T-helper 1 cell treated with Interleukin-12 subunit alpha and Interleukin-12 subunit beta and Interleukin-4 antibody, amounts not matched to agents 30 μg/mL and 1 μg/mL, for 36 hours (primary cell): Measurements from ENCODE around the gene USP47.

Experiments
- H3K27ac Mint-ChIP-seq: one replicate; pipeline ENCODE4 v1.8.0; 2021; ENCODE audit warnings: mild to moderate bottlenecking, mixed read lengths
- H3K27me3 Mint-ChIP-seq: one replicate; pipeline ENCODE4 v1.8.0; 2021; ENCODE audit warnings: low read depth, mixed read lengths
- H3K36me3 Mint-ChIP-seq: one replicate; pipeline ENCODE4 v1.8.0; 2021; ENCODE audit warnings: low read depth, mixed read lengths
- H3K4me1 Mint-ChIP-seq: one replicate; pipeline ENCODE4 v1.8.0; 2021; ENCODE audit warnings: low read depth, mixed read lengths
- H3K4me3 Mint-ChIP-seq: one replicate; pipeline ENCODE4 v1.8.0; 2021; ENCODE audit warnings: mild to moderate bottlenecking, moderate library complexity, mixed read lengths
- H3K9me3 Mint-ChIP-seq: one replicate; pipeline ENCODE4 v1.8.0; 2021; ENCODE audit warnings: mixed read lengths

USP47 gene

GRCh38 chr11:11977206-11977938 is 135.6 kb downstream of the USP47 start:
- H3K27me3 Mint-ChIP-seq, result peaks cover 4% of the 10 kb centered on the region
- no peak overlapping the region for H3K4me3 Mint-ChIP-seq
- no peaks in the 10 kb centered on the region for H3K9me3 Mint-ChIP-seq
- H3K27ac Mint-ChIP-seq, result no peak overlapping the region
- H3K4me1 Mint-ChIP-seq, result peaks cover 3% of the 10 kb centered on the region
- H3K36me3 Mint-ChIP-seq, result no peaks in the 10 kb centered on the region

DNA sequence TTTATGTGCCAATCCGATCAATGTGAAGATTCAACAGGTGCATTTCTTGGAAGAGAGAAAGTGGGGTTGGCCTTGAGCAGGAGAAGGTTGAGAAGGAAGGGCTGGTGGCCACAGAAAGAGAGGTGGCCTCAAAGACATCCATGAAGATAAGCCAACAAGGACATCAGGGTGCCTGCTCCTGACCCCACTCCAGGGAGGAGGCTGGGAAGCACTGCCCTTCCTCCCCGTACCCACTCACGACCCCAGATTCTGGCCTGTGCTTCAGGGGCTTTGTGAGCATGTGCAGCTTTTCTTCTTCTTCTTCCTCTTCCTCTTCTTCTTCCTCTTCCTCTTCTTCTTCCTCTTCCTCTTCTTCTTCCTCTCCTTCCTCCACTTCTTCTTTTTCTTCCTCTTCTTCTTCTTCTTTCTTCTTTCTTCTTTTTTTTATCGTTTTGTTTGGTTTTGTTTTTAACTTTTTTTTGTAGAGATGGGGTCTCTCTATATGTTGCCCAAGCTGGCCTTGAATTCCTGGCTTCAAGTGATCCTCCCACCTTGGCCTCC is 136.4 kb downstream of the USP47 start:
- Mint-ChIP-seq H3K27me3 (peaks cover 4% of the 10 kb centered on the region), H3K4me3 (no peak overlapping the region), H3K4me1 (peaks cover 3% of the 10 kb centered on the region), H3K27ac (no peak overlapping the region), H3K36me3 (no peaks in the 10 kb centered on the region), H3K9me3 (no peaks in the 10 kb centered on the region)

GRCh38 chr11:11978792-11979487 is 137.2 kb downstream of the USP47 start:
- peaks cover 4% of the 10 kb centered on the region for H3K27me3 Mint-ChIP-seq
- no peaks in the 10 kb centered on the region for H3K9me3 Mint-ChIP-seq
- H3K4me3 Mint-ChIP-seq, result no peak overlapping the region
- peaks cover 3% of the 10 kb centered on the region for H3K4me1 Mint-ChIP-seq
- no peak overlapping the region for H3K27ac Mint-ChIP-seq
- H3K36me3 Mint-ChIP-seq, result no peaks in the 10 kb centered on the region

DNA sequence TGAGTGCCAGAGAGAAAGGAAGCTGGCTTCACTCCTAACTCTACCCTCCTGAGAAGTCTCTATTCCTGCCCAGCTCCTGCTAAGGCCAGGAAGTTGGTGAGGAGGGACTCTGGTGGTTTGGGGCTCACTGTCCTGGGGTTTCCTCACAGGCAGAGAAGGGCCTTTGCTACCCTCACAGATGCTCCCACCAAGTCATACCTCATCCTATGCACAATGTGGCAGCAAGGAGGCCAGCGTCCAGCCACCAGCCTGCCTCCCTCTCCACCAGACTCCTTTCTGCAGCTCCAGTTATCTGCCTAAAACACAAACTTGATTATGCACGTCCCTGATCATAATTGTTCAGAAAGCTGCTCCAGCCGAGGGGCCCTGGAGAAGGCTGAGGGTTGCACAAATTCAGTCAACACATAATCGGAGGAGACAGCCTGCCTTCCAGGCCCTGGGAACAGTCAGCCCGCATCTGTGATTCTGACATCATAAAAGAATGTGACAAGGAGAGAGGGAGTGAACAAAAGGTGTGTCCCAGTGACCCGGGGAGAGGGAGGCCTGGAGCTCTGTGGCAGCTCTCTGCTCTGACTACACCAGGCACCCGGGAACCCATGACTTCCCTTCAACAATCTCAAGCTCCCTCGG is 137.8 kb downstream of the USP47 start:
- H3K36me3 Mint-ChIP-seq, result no peaks in the 10 kb centered on the region
- peaks cover 4% of the 10 kb centered on the region for H3K27me3 Mint-ChIP-seq
- H3K4me1 Mint-ChIP-seq, result peaks cover 3% of the 10 kb centered on the region
- no peaks in the 10 kb centered on the region for H3K9me3 Mint-ChIP-seq
- H3K27ac Mint-ChIP-seq, result no peak overlapping the region
- H3K4me3 Mint-ChIP-seq, result no peak overlapping the region

- H3K9me3 Mint-ChIP-seq, result no peaks in the 10 kb centered on the region
- no peaks in the 10 kb centered on the region for H3K36me3 Mint-ChIP-seq
- no peak overlapping the region for H3K27ac Mint-ChIP-seq
- H3K27me3 Mint-ChIP-seq, result peaks cover 4% of the 10 kb centered on the region
- H3K4me1 Mint-ChIP-seq, result no peaks in the 10 kb centered on the region
- no peak overlapping the region for H3K4me3 Mint-ChIP-seq
Observed at GRCh38 chr11:11980200-11980599, 138.4 kb downstream of the USP47 start.

- no peaks in the 10 kb centered on the region for H3K9me3 Mint-ChIP-seq
- no peaks in the 10 kb centered on the region for H3K4me1 Mint-ChIP-seq
- H3K27ac Mint-ChIP-seq, result no peak overlapping the region
- H3K27me3 Mint-ChIP-seq, result peaks cover 4% of the 10 kb centered on the region
- no peaks in the 10 kb centered on the region for H3K36me3 Mint-ChIP-seq
- no peak overlapping the region for H3K4me3 Mint-ChIP-seq
Observed at GRCh38 chr11:11980841-11981308, 139.1 kb downstream of the USP47 start.

- Mint-ChIP-seq H3K36me3 (no peaks in the 10 kb centered on the region), H3K4me1 (no peaks in the 10 kb centered on the region), H3K27me3 (peaks cover 4% of the 10 kb centered on the region)
Observed at GRCh38 chr11:11981364-11981763, 139.6 kb downstream of the USP47 start.

DNA sequence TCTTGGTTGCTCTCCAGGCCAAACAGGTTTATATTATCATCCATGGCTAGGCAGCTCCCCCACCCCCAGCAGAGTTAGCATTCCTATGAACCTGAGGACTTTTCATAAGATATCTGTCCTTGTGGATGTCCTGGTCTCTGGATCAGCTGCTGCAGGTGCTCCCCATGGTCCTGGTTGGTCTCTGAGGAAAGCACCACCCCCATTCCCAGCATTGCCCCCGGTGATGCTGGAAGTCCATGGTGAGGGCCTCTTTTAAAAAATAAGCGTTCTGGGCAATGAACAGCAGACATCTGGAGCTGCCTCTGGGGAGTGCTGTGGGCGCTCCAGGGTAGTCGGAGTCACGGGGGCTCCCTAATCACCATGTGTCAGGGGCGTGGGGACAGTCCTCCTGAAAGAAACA is 140.1 kb downstream of the USP47 start:
- Mint-ChIP-seq H3K36me3 (no peaks in the 10 kb centered on the region), H3K27ac (no peak overlapping the region), H3K27me3 (peaks cover 4% of the 10 kb centered on the region), H3K9me3 (no peaks in the 10 kb centered on the region), H3K4me1 (no peaks in the 10 kb centered on the region), H3K4me3 (no peak overlapping the region)

More at GRCh38 chr11:11981364-11981763, 139.6 kb downstream of the USP47 start:
- no peaks in the 10 kb centered on the region for H3K9me3 Mint-ChIP-seq
- no peak overlapping the region for H3K4me3 Mint-ChIP-seq
- no peak overlapping the region for H3K27ac Mint-ChIP-seq

DNA sequence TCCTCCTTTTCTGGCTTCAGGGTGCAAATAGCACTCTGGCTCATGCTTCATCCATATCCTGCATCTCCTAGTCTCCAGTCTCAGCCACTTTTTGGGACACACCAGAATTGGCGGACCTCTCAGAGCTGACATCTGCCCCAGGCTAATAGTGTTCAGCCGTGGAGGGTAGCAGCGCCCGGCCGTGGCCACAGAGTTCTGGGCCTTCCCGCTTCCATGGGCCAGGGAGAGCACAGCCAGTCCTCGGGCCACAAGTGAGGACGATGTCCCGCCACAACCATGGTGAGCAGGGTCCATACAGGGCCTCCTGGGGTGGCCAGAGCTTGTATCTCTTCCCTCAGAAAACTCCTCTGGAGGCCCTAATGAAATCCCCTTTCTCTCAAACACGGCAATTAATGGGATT is 140.7 kb downstream of the USP47 start:
- no peaks in the 10 kb centered on the region for H3K36me3 Mint-ChIP-seq
- H3K9me3 Mint-ChIP-seq, result no peaks in the 10 kb centered on the region
- no peak overlapping the region for H3K27ac Mint-ChIP-seq
- peaks cover 1% of the 10 kb centered on the region for H3K4me1 Mint-ChIP-seq
- H3K4me3 Mint-ChIP-seq, result no peak overlapping the region
- peaks cover 4% of the 10 kb centered on the region for H3K27me3 Mint-ChIP-seq

DNA sequence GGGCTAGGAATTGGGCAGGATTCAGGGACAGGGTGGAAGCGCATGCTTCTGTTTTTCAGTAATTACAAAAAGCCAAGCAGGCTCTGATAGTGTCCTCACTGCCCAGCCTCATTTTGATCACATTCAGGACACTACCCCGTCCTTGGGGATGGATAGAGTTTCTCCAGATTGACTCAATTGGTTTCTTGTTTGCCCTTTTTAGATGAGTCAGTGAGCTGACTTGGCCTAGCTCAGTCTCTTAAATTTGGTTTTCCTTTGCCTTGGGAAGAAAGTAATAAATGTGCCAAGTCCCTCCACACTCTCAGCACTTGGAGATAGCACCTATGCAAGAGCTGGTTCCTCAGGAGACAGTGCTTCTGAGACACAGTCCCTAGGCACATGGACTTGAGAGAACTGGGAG is 141.2 kb downstream of the USP47 start:
- Mint-ChIP-seq H3K4me3 (no peak overlapping the region), H3K36me3 (no peaks in the 10 kb centered on the region), H3K27ac (no peak overlapping the region), H3K27me3 (peaks cover 4% of the 10 kb centered on the region), H3K4me1 (peaks cover 3% of the 10 kb centered on the region), H3K9me3 (no peaks in the 10 kb centered on the region)

DNA sequence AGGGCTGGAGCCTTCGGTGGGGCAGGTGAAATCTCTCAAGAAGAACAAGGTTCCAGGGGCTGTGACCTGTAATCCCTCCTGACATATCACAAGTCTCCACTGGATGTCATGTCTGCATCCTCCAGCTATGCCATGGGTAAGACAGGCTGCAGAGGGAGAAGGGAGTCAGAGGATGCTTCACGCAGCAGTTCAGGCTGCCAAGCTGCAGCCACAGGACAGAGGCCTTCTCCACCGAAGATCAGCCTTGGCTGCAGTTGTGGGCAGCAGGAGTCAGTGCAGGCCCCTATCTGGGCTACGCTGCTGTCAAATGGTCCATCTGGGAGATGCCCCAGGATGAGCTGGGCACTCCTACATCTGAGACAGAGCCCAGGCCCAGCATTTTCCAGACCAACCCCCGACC is 141.7 kb downstream of the USP47 start:
- Mint-ChIP-seq H3K9me3 (no peaks in the 10 kb centered on the region), H3K4me3 (no peak overlapping the region), H3K36me3 (no peaks in the 10 kb centered on the region), H3K27ac (no peak overlapping the region), H3K27me3 (peaks cover 1% of the 10 kb centered on the region), H3K4me1 (peaks cover 3% of the 10 kb centered on the region)

DNA sequence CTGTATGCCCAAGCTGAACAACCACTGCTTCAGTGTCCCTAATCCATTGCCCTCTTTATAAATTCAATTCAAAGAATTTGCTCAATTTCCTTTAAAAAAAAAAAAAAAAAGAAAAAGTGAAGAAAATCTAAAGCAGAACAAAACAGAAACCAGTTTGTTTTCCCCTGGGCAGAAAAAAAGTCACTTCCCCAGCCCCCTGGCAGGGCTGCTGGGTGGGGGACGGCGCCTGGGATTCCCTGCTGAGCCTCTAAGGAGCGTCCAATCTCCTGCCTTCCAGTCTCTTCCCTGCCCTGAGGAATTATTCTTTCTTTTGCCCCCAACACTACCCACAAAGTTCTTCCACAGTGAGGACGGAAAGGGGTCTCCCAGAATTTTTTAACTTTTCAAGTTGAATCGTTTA is 142.8 kb downstream of the USP47 start:
- Mint-ChIP-seq H3K4me3 (no peak overlapping the region), H3K27me3 (peaks cover 3% of the 10 kb centered on the region), H3K27ac (no peak overlapping the region), H3K9me3 (no peaks in the 10 kb centered on the region), H3K4me1 (peaks cover 3% of the 10 kb centered on the region), H3K36me3 (no peaks in the 10 kb centered on the region)

GRCh38 chr11:11985016-11985715 is 143.4 kb downstream of the USP47 start:
- Mint-ChIP-seq H3K27ac (no peak overlapping the region), H3K4me1 (peaks cover 3% of the 10 kb centered on the region), H3K36me3 (no peaks in the 10 kb centered on the region), H3K9me3 (no peaks in the 10 kb centered on the region), H3K4me3 (no peak overlapping the region), H3K27me3 (peaks cover 3% of the 10 kb centered on the region)
